Glutamatergic neuron (in vitro differentiated cells): ENCODE data around the gene AHDC1. TPM values are rescaled to one million over a fixed set of nuclear protein-coding genes. Genes with fewer than 3 reads are reported as not detected.

Experiments used
- DNase-seq: peaks from one replicate; pipeline ENCODE4 v3.0.0; 2022
- H3K27ac Mint-ChIP-seq: one replicate; pipeline ENCODE4 v1.8.0; 2020; ENCODE audit warnings: mild to moderate bottlenecking, mixed read lengths, inconsistent platforms; ENCODE audit not compliant: unreplicated experiment
- H3K27me3 Mint-ChIP-seq: one replicate; pipeline ENCODE4 v1.8.0; 2020; ENCODE audit warnings: mild to moderate bottlenecking, moderate library complexity, mixed read lengths, inconsistent platforms; ENCODE audit not compliant: unreplicated experiment
- H3K36me3 Mint-ChIP-seq: one replicate; pipeline ENCODE4 v1.8.0; 2020; ENCODE audit warnings: mild to moderate bottlenecking, mixed read lengths, inconsistent platforms; ENCODE audit not compliant: unreplicated experiment
- H3K4me1 Mint-ChIP-seq: one replicate; pipeline ENCODE4 v1.8.0; 2020; ENCODE audit warnings: mild to moderate bottlenecking, low read depth, mixed read lengths, inconsistent platforms; ENCODE audit not compliant: unreplicated experiment
- H3K4me3 Mint-ChIP-seq: one replicate; pipeline ENCODE4 v1.8.0; 2020; ENCODE audit warnings: mild to moderate bottlenecking, mixed read lengths, inconsistent platforms; ENCODE audit not compliant: unreplicated experiment
- H3K9me3 Mint-ChIP-seq: one replicate; pipeline ENCODE4 v1.8.0; 2020; ENCODE audit warnings: mild to moderate bottlenecking, moderate library complexity, mixed read lengths, inconsistent platforms; ENCODE audit not compliant: unreplicated experiment
- CTCF ChIP-seq: fragments of 200-600 bp; sonication (generic); IDR thresholded peaks from one replicate; pipeline ENCODE4 v1.5.0; 2021; ENCODE audit not compliant: partially characterized antibody, unreplicated experiment
- total RNA-seq: library from RNA; stranded (reverse); fragmentation: NEBNext Ultra II Directional; extraction: Animal tissue kit (Norgen Biotek cat#: 25700); gene quantifications from one replicate; pipeline ENCODE4 v1.2.1, GENCODE V29; 2021; ENCODE audit not compliant: unreplicated experiment

The AHDC1 gene
- total RNA-seq, 1 donor from 2014 or later: 131 TPM

GRCh38 chr1:27517301-27517700 lies 86.6 kb downstream of the AHDC1 start:
- H3K4me1 Mint-ChIP-seq: peaks cover 30% of the 10 kb centered on the region
- H3K36me3 Mint-ChIP-seq: no peaks in the 10 kb centered on the region
- peaks cover 9% of the 10 kb centered on the region for H3K9me3 Mint-ChIP-seq
- H3K4me3 Mint-ChIP-seq: peak overlapping the region; percentile 0
- no peak for TF ChIP-seq CTCF
- H3K27me3 Mint-ChIP-seq: peaks cover 10% of the 10 kb centered on the region
- no peak overlapping the region for H3K27ac Mint-ChIP-seq
- no peak for DNase-seq

GRCh38 chr1:27515626-27516025 lies 88.3 kb downstream of the AHDC1 start:
- H3K4me3 Mint-ChIP-seq: no peak overlapping the region
- H3K27ac Mint-ChIP-seq: no peak overlapping the region
- H3K36me3 Mint-ChIP-seq: no peaks in the 10 kb centered on the region
- peaks cover 2% of the 10 kb centered on the region for H3K9me3 Mint-ChIP-seq
- no peak for DNase-seq
- peaks cover 18% of the 10 kb centered on the region for H3K4me1 Mint-ChIP-seq
- TF ChIP-seq CTCF: no peak
- peaks cover 4% of the 10 kb centered on the region for H3K27me3 Mint-ChIP-seq

- TF ChIP-seq CTCF: no peak
- peaks cover 8% of the 10 kb centered on the region for H3K4me1 Mint-ChIP-seq
- peaks cover 4% of the 10 kb centered on the region for H3K27me3 Mint-ChIP-seq
- no peaks in the 10 kb centered on the region for H3K9me3 Mint-ChIP-seq
- no peak overlapping the region for H3K27ac Mint-ChIP-seq
- H3K36me3 Mint-ChIP-seq: no peaks in the 10 kb centered on the region
- H3K4me3 Mint-ChIP-seq: no peak overlapping the region
- no peak for DNase-seq
Observed at GRCh38 chr1:27513958-27514357, 90.0 kb downstream of the AHDC1 start.

GRCh38 chr1:27513528-27513927 lies 90.4 kb downstream of the AHDC1 start:
- Mint-ChIP-seq H3K36me3 (no peaks in the 10 kb centered on the region), H3K4me3 (no peak overlapping the region), H3K27me3 (peaks cover 1% of the 10 kb centered on the region), H3K9me3 (no peaks in the 10 kb centered on the region), H3K27ac (no peak overlapping the region), H3K4me1 (peaks cover 4% of the 10 kb centered on the region)
- no peak for DNase-seq
- TF ChIP-seq CTCF: no peak

GRCh38 chr1:27509127-27510080 lies 94.5 kb downstream of the AHDC1 start:
- no peak for TF ChIP-seq CTCF
- H3K27ac Mint-ChIP-seq: no peak overlapping the region
- no peaks in the 10 kb centered on the region for H3K9me3 Mint-ChIP-seq
- no peaks in the 10 kb centered on the region for H3K27me3 Mint-ChIP-seq
- DNase-seq: no peak
- peaks cover 3% of the 10 kb centered on the region for H3K4me1 Mint-ChIP-seq
- H3K4me3 Mint-ChIP-seq: no peak overlapping the region
- no peaks in the 10 kb centered on the region for H3K36me3 Mint-ChIP-seq
